Measurements from ENCODE around the gene PROX2.

DNA sequence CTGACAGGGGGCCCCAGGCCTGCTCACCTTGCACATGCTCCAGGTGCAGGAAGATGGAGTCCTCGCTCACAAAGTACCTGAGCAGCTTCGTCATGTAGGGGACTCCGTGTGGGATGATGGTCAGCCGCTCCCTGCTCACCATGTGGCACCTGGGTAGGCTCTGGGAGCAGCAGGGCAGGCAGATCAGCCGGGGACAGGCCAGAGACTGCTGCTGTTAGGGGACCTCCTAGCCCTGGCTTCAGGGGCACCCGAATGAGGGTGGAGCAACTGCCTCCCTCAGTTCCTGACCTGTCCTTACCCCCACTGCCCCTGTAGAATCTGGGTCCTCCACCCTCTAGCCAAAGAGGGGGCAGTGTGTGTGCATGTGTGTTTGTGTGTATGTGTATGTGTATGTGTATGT is 35.3 kb upstream of the PROX2 start:
- TF ChIP-seq, protein P1, sequence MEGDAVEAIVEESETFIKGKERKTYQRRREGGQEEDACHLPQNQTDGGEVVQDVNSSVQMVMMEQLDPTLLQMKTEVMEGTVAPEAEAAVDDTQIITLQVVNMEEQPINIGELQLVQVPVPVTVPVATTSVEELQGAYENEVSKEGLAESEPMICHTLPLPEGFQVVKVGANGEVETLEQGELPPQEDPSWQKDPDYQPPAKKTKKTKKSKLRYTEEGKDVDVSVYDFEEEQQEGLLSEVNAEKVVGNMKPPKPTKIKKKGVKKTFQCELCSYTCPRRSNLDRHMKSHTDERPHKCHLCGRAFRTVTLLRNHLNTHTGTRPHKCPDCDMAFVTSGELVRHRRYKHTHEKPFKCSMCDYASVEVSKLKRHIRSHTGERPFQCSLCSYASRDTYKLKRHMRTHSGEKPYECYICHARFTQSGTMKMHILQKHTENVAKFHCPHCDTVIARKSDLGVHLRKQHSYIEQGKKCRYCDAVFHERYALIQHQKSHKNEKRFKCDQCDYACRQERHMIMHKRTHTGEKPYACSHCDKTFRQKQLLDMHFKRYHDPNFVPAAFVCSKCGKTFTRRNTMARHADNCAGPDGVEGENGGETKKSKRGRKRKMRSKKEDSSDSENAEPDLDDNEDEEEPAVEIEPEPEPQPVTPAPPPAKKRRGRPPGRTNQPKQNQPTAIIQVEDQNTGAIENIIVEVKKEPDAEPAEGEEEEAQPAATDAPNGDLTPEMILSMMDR (IDR thresholded peaks at IDR 0.05): no peak
- no peak for TF ChIP-seq POLR2A (IDR thresholded peaks at IDR 0.05)
